GM19043 (cell line): ENCODE data around the gene PRPF6.

Experiments
- ATAC-seq: cut with Tn5 transposase; IDR thresholded peaks from one replicate; pipeline ENCODE4 v1.9.1; 2021; ENCODE audit warnings: low read depth; ENCODE audit not compliant: unreplicated experiment

The PRPF6 gene

GRCh38 chr20:63980806-63981728, at the start of gene PRPF6:
TSS of gene PRPF6 (plus strand) at chr20:63981132. CDS start at chr20:63981246, 114 bp downstream.
- ATAC-seq = peak; percentile 45

- no peak for ATAC-seq
These were observed 49.2 kb upstream of the PRPF6 start for GRCh38 chr20:63931735-63932134.

GRCh38 chr20:63932606-63933160, 48.2 kb upstream of the PRPF6 start:
- ATAC-seq = no peak

GRCh38 chr20:63933646-63934045, 47.3 kb upstream of the PRPF6 start:
- ATAC-seq = no peak

GRCh38 chr20:63934271-63935068, 46.5 kb upstream of the PRPF6 start:
- ATAC-seq = no peak

GRCh38 chr20:63935447-63935846, 45.5 kb upstream of the PRPF6 start:
- ATAC-seq = no peak

GRCh38 chr20:63937596-63937995, 43.3 kb upstream of the PRPF6 start:
- no peak for ATAC-seq

- no peak for ATAC-seq
These were observed 41.6 kb upstream of the PRPF6 start for GRCh38 chr20:63939061-63939935.

GRCh38 chr20:63940071-63940471, 40.9 kb upstream of the PRPF6 start:
- ATAC-seq = no peak

- no peak for ATAC-seq
These were observed 40.3 kb upstream of the PRPF6 start for GRCh38 chr20:63940472-63941266.

- ATAC-seq = no peak
These were observed 39.5 kb upstream of the PRPF6 start for GRCh38 chr20:63941282-63942081.

GRCh38 chr20:63942250-63942951, 38.5 kb upstream of the PRPF6 start:
- no peak for ATAC-seq

GRCh38 chr20:63942969-63943807, 37.7 kb upstream of the PRPF6 start:
- no peak for ATAC-seq

- no peak for ATAC-seq
These were observed 37.2 kb upstream of the PRPF6 start for GRCh38 chr20:63943808-63944077.

- ATAC-seq = no peak
These were observed 36.6 kb upstream of the PRPF6 start for GRCh38 chr20:63944078-63944941.

GRCh38 chr20:63945031-63945658, 35.8 kb upstream of the PRPF6 start:
- no peak for ATAC-seq
